Gastroesophageal sphincter (tissue), 4 donors: ENCODE data around the gene SNCA. TPM values are rescaled to one million over a fixed set of nuclear protein-coding genes. Genes with fewer than 3 reads are reported as not detected.

Experiments used
- ATAC-seq: fragments of 150-250 bp; one replicate; pipeline ENCODE4 v1.9.1; 2016; ENCODE audit warnings: mild to moderate bottlenecking, moderate library complexity
- H3K27ac ChIP-seq, 4 donors: fragments of 200-600 bp; sonication (generic) in 3 of 4; 1 replicate in 3 of 4; 2 replicates in 1 of 4; pipeline ENCODE4 v1.5.1; 2016 to 2019
- H3K27me3 ChIP-seq: fragments of 200-600 bp; sonication (generic); one replicate; pipeline ENCODE4 v1.5.1; 2019
- H3K36me3 ChIP-seq, 2 donors: fragments of 200-600 bp; sonication (generic); one replicate each; pipeline ENCODE4 v1.5.1; 2019; ENCODE audit warnings: control low read depth in 1 of 2
- H3K4me1 ChIP-seq, 3 donors: fragments of 200-600 bp; sonication (generic); 1 replicate in 2 of 3; 2 replicates in 1 of 3; pipeline ENCODE4 v1.5.1; 2016 to 2019; ENCODE audit warnings: control low read depth in 2 of 3
- H3K4me3 ChIP-seq, 2 donors: fragments of 200-600 bp; sonication (generic); one replicate each; pipeline ENCODE4 v1.5.1; 2019; ENCODE audit warnings: mild to moderate bottlenecking in 1 of 2, moderate library complexity in 1 of 2
- H3K9me3 ChIP-seq, 3 donors: fragments of 200-600 bp; sonication (generic); one replicate each; pipeline ENCODE4 v1.5.1; 2017 to 2019; ENCODE audit warnings: control low read depth in 2 of 3
- CTCF ChIP-seq, 4 experiments: fragments of 200-600 bp in 2 of 4; fragments of 450-650 bp in 2 of 4; sonication (generic) in 1 of 4; IDR thresholded peaks; one replicate each; pipeline ENCODE4 v1.5.1; 2017 to 2019; ENCODE audit warnings: antibody characterized with exemption in 4 of 4, mild to moderate bottlenecking in 2 of 4, moderate library complexity in 2 of 4
- EP300 ChIP-seq: sonication (generic); formaldehyde crosslinking; IDR thresholded peaks from one replicate; pipeline ENCODE4 v1.6.1; 2017; ENCODE audit warnings: antibody characterized with exemption, mild to moderate bottlenecking
- POLR2A ChIP-seq, 2 donors: fragments of 450-650 bp; IDR thresholded peaks; one replicate each; pipeline ENCODE4 v1.6.1; 2017; ENCODE audit warnings: antibody characterized with exemption in 2 of 2, mild to moderate bottlenecking in 2 of 2, moderate library complexity in 1 of 2
- POLR2AphosphoS5 ChIP-seq: sonication (generic); formaldehyde crosslinking; IDR thresholded peaks from one replicate; pipeline ENCODE4 v1.6.1; 2017; ENCODE audit warnings: antibody characterized with exemption
- WGBS, 2 donors: methylation state at CpG; one replicate each; pipeline ENCODE4 v1.1.5; 2018; ENCODE audit warnings: low coverage in 1 of 2; 5-methylcytosine and 5-hydroxymethylcytosine counted together
- total RNA-seq, 4 donors: library from RNA; depleted of rRNA; stranded (reverse); fragments of >200 nt; gene quantifications; one replicate each; pipeline ENCODE4 v1.1.0, GENCODE V29; 2016

The SNCA gene
- total RNA-seq, 4 donors from 2014 or later, result 5.0 to 24.4 (median 13.9) TPM

GRCh38 chr4:89681219-89681618, 155.7 kb downstream of the SNCA start:
- no peak for ATAC-seq
- Histone ChIP-seq H3K36me3 (no peaks in the 10 kb centered on the region), H3K27me3 (no peaks in the 10 kb centered on the region), H3K9me3 (peaks cover 0 to 11% (median 0%) of the 10 kb centered on the region in 3 donors), H3K4me1 (no peaks in the 10 kb centered on the region), H3K27ac (no peak overlapping the region), H3K4me3 (no peak overlapping the region)
- WGBS, 2 donors, result 74 to 88% methylated on average over 6 of the region's 8 CpGs
- TF ChIP-seq CTCF (IDR thresholded peaks at IDR 0.05) (no peak), EP300 (no peak), POLR2AphosphoS5 (no peak), POLR2A (IDR thresholded peaks at IDR 0.05) (no peak)

GRCh38 chr4:89674876-89675459, 162.0 kb downstream of the SNCA start:
- no peaks in the 10 kb centered on the region for H3K27me3 ChIP-seq
- TF ChIP-seq EP300, result no peak
- TF ChIP-seq CTCF (IDR thresholded peaks at IDR 0.05), result no peak
- no peak for TF ChIP-seq POLR2AphosphoS5
- TF ChIP-seq POLR2A (IDR thresholded peaks at IDR 0.05), result no peak
- no peak for ATAC-seq
- no peak overlapping the region for H3K4me3 ChIP-seq
- H3K4me1 ChIP-seq, result no peaks in the 10 kb centered on the region
- peaks cover 0 to 11% (median 0%) of the 10 kb centered on the region in 3 donors for H3K9me3 ChIP-seq
- no peak overlapping the region for H3K27ac ChIP-seq
- no peaks in the 10 kb centered on the region for H3K36me3 ChIP-seq
- WGBS, 2 donors, result 74 to 85% methylated on average over 7 to 8 of the region's 9 CpGs

Other genes starting within 250 kb of the SNCA start
- 10 to 100 TPM in 3 of 4 donors, 1 to 10 TPM in 1; 1.9 to 75.2 (median 43.5) TPM for gene MMRN1, start 57.7 kb upstream of the SNCA start, total RNA-seq